ENCODE data around the gene PBX3.

GRCh38 chr9:125995706-125996105 lies 248.5 kb downstream of the PBX3 start:
- TF ChIP-seq CTCF (IDR thresholded peaks at IDR 0.05) (no peak), POLR2A (IDR thresholded peaks at IDR 0.05) (no peak)
